T-helper 1 cell treated with Interleukin-12 subunit alpha and Interleukin-12 subunit beta and Interleukin-4 antibody, amounts not matched to agents 30 μg/mL and 1 μg/mL, for 36 hours (primary cell): ENCODE results near the gene SLC2A8.

Experiments
- H3K27ac Mint-ChIP-seq: one replicate; pipeline ENCODE4 v1.8.0; 2021; ENCODE audit warnings: mild to moderate bottlenecking, mixed read lengths
- H3K27me3 Mint-ChIP-seq: one replicate; pipeline ENCODE4 v1.8.0; 2021; ENCODE audit warnings: low read depth, mixed read lengths
- H3K36me3 Mint-ChIP-seq: one replicate; pipeline ENCODE4 v1.8.0; 2021; ENCODE audit warnings: low read depth, mixed read lengths
- H3K4me1 Mint-ChIP-seq: one replicate; pipeline ENCODE4 v1.8.0; 2021; ENCODE audit warnings: low read depth, mixed read lengths
- H3K4me3 Mint-ChIP-seq: one replicate; pipeline ENCODE4 v1.8.0; 2021; ENCODE audit warnings: mild to moderate bottlenecking, moderate library complexity, mixed read lengths
- H3K9me3 Mint-ChIP-seq: one replicate; pipeline ENCODE4 v1.8.0; 2021; ENCODE audit warnings: mixed read lengths

Gene SLC2A8, protein sequence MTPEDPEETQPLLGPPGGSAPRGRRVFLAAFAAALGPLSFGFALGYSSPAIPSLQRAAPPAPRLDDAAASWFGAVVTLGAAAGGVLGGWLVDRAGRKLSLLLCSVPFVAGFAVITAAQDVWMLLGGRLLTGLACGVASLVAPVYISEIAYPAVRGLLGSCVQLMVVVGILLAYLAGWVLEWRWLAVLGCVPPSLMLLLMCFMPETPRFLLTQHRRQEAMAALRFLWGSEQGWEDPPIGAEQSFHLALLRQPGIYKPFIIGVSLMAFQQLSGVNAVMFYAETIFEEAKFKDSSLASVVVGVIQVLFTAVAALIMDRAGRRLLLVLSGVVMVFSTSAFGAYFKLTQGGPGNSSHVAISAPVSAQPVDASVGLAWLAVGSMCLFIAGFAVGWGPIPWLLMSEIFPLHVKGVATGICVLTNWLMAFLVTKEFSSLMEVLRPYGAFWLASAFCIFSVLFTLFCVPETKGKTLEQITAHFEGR

DNA sequence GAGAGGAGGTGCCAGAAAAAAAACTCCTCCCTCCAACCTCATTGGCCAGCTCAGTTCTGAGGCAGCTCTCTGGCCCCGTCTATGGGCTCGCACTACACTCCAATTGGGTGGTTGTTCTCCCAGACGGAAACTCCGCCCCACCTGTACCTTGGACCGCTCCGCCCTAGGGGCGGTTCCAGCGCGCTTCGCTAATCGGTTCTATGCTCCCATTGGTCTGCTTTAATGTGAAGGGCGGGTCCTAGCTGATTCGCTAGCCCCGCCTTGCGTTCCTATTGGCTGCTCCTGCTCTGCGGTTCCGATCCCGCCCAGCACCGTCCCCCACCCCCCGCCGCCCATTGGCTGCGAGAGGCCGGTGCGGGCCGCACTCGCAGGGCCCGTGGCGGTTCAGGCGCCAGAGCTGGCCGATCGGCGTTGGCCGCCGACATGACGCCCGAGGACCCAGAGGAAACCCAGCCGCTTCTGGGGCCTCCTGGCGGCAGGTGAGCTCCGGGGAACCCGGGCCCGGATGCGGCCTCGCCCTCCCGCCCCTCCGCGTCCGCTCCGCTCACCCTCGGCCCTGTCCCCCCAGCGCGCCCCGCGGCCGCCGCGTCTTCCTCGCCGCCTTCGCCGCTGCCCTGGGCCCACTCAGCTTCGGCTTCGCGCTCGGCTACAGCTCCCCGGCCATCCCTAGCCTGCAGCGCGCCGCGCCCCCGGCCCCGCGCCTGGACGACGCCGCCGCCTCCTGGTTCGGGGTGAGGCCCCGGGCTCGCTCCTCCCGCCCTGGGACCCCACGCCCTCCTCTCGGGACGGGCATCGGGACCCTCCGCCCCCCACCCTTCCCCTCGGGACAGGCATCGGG lies at the start of gene SLC2A8:
Gene SLC2A8, plus strand, starts transcription at position 362 of the 838 bp plus-strand sequence. Its CDS starts 62 bp downstream, at position 424.
- no peak within 1 kb of the TSS for H3K27ac Mint-ChIP-seq
- H3K36me3 Mint-ChIP-seq: no peaks in the 10 kb centered on the region
- H3K9me3 Mint-ChIP-seq: no peaks in the 10 kb centered on the region
- peaks cover 9% of the 10 kb centered on the region for H3K4me1 Mint-ChIP-seq
- H3K27me3 Mint-ChIP-seq: peaks cover 57% of the 10 kb centered on the region
- H3K4me3 Mint-ChIP-seq: peak within 1 kb of the TSS; percentile 81

DNA sequence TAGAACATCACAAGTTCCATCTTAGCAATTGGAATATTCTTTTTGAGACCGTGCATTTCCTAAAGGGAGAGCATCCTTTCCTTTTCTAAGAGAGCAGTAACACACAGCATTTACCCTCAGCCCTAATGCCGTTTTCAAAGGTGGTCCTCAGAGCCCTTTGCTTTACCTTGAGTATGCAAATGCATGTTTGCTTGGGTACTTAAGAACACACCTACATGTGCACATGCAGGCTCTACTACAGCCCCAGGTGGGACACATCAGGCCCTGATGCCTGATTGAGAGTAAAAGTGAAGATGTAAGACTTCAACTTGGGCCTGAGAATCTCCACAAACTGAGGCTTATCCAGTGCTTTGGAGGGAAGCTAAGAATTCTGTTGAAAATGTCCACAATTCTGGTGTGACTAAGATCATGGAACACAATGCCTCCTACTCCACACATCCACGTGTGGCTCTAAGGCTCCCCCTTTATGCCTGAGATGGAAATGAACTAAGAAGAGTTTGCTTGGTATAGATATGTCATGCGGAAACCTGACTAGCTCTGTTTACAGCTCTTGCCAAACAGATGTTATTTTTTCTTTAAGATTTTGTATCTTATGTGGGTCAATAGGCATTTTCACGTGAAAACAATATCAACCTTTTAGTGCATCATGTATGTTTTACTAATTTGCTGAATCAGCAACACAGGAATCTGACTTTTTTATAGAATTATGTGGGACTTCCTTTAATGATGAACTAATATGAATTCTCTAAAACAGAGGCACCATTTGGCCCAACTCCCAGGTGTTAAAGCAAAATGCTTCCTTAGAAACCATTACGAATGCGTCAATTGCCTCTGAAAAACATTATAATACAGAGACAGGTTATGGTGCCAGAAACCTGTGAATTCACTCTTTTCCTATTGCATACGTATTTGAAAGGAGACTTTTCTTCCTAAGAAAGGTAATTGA lies 48.9 kb upstream of the SLC2A8 start:
- Mint-ChIP-seq H3K27ac (no peak overlapping the region), H3K27me3 (peaks cover 30% of the 10 kb centered on the region), H3K9me3 (no peaks in the 10 kb centered on the region), H3K36me3 (no peaks in the 10 kb centered on the region), H3K4me3 (no peak overlapping the region), H3K4me1 (no peaks in the 10 kb centered on the region)

DNA sequence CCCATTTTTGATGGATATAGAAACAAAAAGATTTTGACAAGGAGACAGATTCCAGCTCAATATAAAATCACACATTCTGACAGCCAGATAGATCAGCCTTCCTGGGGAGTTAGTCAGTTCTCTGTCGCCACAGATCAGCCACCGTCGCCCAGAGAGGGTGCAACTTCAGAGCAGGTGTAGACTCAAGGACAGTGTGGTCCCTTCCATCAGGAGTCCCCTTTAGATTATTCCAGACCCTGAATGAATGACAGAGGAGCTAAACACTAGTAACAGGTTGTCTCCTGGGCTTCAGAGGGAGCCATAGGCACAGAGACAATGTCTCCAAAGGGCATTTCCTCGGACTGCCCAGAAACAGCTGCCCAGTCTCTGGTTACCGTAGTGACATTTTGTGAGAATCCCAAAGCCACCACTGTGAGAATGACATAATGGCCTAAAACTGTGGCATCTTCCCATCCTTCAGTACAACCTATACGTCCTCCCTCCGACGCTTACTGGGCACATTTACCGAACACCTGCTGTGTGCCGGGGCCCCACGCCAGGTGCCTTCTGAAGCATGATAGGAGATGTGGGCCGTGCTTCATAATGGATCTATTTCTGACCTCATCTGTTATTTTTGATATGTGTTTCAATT lies 47.4 kb upstream of the SLC2A8 start:
- H3K27me3 Mint-ChIP-seq: peaks cover 39% of the 10 kb centered on the region
- no peak overlapping the region for H3K27ac Mint-ChIP-seq
- no peak overlapping the region for H3K4me3 Mint-ChIP-seq
- H3K36me3 Mint-ChIP-seq: no peaks in the 10 kb centered on the region
- no peaks in the 10 kb centered on the region for H3K4me1 Mint-ChIP-seq
- H3K9me3 Mint-ChIP-seq: no peaks in the 10 kb centered on the region

DNA sequence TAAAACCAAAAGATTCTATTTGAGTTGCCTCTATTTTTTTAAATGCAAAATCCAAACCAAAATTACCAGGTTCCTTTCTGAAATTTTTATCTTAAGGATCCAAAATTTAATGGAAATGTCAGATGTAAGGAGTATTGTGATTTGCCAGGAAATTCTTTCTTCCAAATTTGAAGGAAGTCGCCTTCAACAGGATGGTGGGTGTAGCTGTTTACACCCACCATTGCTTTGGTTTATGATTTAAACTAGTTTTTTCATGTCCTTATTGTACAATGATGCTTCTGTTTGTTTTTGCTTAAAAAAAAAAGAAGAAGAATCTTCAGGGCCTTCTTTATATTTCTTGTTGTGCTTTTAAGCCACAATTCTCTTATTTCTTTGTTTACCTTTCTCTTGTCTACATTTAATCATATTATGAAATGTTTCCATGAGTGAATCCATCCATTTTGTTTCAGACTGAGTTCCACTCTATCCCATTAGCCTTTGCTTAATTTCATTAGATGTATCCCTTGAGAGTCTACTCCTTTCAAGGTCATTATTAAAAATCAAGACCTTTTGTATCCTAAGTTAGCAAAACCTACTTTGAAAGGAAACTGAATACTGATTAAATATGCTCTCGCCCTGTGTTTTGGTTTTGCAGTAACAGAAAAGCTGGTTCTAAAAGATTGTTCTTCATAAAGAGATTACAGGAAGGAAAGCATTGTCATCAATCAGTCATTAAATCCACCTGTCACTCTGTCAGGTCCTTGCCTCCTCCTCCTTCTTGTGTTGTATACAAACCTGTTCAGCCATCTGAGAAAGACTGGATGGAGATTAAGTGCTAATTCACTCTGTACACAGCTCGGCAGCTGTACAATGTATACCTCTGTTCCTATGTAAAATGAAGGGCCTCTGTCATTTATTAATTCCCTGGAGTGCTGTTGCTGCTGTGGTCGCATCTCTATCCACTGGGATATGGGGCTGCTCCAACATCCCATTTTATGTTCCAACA lies 45.5 kb upstream of the SLC2A8 start:
- H3K4me1 Mint-ChIP-seq: no peaks in the 10 kb centered on the region

DNA sequence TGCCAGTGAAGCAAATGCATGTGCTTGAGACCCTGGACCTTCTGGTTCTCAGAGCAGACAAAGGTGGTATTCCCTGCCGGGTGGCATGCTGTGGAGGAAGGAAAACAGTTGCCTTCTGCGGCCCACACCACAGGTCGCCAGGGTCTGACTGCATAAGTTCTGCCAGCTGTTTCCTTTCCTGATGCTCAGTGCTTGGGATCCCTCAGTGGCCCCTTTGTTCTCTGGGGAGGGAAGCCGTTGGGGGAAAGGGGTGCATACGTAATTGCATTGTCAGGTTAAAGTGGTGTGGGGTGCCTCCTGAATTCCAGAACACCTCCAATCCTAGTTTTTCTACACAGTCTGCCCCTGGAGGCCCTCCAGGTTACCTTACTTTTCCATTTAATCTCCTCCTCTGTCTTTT lies 43.1 kb upstream of the SLC2A8 start:
- Mint-ChIP-seq H3K9me3 (no peaks in the 10 kb centered on the region), H3K27me3 (peaks cover 51% of the 10 kb centered on the region), H3K4me1 (no peaks in the 10 kb centered on the region), H3K36me3 (no peaks in the 10 kb centered on the region), H3K4me3 (no peak overlapping the region), H3K27ac (no peak overlapping the region)

More for the DNA sequence above, 45.5 kb upstream of the SLC2A8 start:
- no peaks in the 10 kb centered on the region for H3K36me3 Mint-ChIP-seq
- no peak overlapping the region for H3K4me3 Mint-ChIP-seq
- no peaks in the 10 kb centered on the region for H3K9me3 Mint-ChIP-seq
- H3K27me3 Mint-ChIP-seq: peaks cover 54% of the 10 kb centered on the region
- no peak overlapping the region for H3K27ac Mint-ChIP-seq

DNA sequence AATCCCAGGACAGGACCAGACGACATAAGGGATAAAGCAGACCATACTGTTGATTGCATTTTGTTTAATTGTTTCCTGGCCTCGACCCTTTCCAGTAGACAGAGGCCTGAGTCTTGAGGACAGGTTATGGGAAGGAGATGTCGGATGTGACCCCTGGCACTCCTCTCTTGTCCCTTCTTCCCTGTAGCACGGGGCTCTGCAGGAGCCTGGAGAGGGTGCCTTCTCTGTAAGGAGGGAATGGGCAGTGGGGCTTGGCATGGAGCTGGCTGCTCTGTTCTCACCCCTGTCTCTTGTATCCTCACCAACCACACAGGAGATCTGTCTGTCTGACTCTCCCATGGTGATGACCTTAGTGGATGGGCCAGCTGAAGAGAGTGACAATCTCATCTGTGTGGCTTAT lies 40.1 kb upstream of the SLC2A8 start:
- no peaks in the 10 kb centered on the region for H3K9me3 Mint-ChIP-seq
- no peaks in the 10 kb centered on the region for H3K36me3 Mint-ChIP-seq
- H3K27ac Mint-ChIP-seq: no peak overlapping the region
- H3K4me1 Mint-ChIP-seq: peaks cover 7% of the 10 kb centered on the region
- H3K4me3 Mint-ChIP-seq: no peak overlapping the region
- H3K27me3 Mint-ChIP-seq: peaks cover 46% of the 10 kb centered on the region

DNA sequence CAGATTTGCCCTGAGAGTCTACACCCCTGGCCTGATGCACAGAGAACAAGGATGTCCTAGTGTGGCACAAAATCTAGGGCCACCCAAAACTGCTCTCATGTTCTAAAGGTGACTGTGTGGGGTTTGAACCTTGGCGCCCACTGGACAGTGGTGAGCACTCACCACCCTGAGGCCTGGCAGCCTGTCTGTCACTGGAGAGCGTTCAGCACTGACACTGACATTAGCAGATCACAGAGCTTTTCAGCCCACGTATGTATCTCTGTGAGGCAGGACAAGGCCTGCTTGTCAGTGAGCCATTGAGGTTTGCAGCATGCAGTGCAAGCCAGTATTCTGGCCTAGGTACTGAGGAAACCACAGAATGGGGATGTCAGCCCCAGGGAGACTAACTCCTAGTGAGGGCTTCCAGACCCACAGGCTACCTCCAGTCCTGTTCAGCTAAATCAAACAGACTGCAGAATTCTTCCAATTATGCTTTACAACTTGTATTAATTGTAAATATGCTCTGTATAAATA lies 38.9 kb upstream of the SLC2A8 start:
- Mint-ChIP-seq H3K4me1 (peaks cover 7% of the 10 kb centered on the region), H3K4me3 (no peak overlapping the region), H3K27ac (no peak overlapping the region), H3K27me3 (peaks cover 34% of the 10 kb centered on the region), H3K9me3 (no peaks in the 10 kb centered on the region), H3K36me3 (no peaks in the 10 kb centered on the region)

DNA sequence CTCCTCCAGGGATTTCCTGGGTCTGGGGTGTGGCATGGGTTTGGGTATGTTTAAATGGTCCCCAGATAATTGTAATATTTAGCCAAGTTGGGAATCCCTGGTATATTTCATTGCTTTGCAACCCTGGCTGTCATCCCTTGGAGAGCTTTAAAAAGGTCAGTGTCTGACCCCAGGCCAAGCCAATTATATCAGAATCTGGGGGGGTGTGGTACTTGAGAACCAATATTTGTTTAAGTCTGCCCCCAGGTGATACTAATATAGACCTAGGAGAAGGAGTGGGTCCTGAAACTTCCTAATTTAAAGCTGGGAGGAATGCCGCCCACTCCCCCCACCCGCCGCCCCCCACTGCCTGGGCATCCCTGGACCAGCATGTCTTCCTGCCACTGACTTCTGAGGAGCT lies 38.2 kb upstream of the SLC2A8 start:
- Mint-ChIP-seq H3K4me1 (peaks cover 7% of the 10 kb centered on the region), H3K36me3 (no peaks in the 10 kb centered on the region), H3K9me3 (no peaks in the 10 kb centered on the region), H3K27ac (no peak overlapping the region), H3K27me3 (peaks cover 29% of the 10 kb centered on the region), H3K4me3 (no peak overlapping the region)

DNA sequence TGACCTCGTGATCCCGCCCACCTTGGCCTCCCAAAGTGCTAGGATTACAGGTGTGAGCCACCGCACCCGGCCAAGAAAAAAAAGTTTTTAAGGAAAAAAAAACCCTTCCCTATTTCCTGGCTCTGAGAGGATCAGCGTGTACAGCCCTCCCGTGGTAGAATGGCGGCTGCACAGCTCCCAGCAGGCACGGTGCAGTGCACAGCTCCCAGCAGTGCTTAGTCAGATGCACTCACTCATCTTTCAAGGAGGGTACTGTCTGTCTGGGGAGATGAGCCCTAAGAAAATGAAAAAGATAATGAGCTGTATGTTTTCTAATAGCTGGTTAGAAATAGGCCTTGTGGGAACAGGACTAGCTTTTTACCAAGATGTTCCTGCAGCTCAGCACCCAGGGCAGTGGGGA lies 36.7 kb upstream of the SLC2A8 start:
- H3K27ac Mint-ChIP-seq: no peak overlapping the region
- no peaks in the 10 kb centered on the region for H3K9me3 Mint-ChIP-seq
- H3K36me3 Mint-ChIP-seq: no peaks in the 10 kb centered on the region
- H3K27me3 Mint-ChIP-seq: peaks cover 27% of the 10 kb centered on the region
- no peak overlapping the region for H3K4me3 Mint-ChIP-seq
- H3K4me1 Mint-ChIP-seq: peaks cover 7% of the 10 kb centered on the region

DNA sequence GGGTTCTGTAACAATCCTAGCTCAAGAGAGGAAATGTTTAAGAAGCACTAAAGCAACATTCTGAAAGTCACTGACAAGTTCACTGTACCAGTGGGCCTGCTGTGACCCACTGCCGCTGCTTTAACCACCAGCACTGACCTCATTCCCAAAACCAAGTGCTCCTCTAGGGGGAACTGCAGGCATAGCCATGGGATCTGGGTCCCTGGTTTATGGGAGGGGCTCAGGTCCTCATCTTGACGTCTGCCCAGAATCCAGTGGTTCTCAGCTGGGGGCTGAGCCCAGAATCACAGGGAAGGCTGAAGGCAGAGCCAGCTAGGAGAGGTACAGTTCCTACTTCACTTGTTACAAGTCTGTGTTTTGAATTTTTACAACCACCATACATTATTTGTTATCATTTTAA lies 36.1 kb upstream of the SLC2A8 start:
- Mint-ChIP-seq H3K27ac (no peak overlapping the region), H3K27me3 (peaks cover 22% of the 10 kb centered on the region), H3K4me1 (peaks cover 7% of the 10 kb centered on the region), H3K4me3 (no peak overlapping the region), H3K36me3 (no peaks in the 10 kb centered on the region), H3K9me3 (no peaks in the 10 kb centered on the region)

DNA sequence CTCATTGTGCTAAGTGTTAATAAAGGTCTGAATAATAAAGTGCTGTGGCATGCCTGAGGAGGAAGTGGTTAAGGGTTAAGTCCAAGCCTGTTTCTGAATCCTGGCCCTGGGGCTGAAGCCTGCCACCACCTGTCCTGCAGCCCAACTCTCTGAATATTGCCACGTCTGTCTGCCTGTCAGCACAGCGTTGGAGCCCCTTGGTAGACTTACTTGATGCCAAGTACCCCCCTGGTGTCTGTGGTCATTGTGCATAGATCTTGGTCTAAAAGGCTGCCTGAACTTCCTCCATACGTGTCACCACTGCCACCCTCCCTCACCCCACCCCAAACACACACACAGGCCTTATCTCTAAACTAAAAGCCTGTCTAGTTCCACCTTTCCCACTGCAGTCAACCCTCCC lies 35.4 kb upstream of the SLC2A8 start:
- H3K27ac Mint-ChIP-seq: no peak overlapping the region
- H3K4me3 Mint-ChIP-seq: no peak overlapping the region

DNA sequence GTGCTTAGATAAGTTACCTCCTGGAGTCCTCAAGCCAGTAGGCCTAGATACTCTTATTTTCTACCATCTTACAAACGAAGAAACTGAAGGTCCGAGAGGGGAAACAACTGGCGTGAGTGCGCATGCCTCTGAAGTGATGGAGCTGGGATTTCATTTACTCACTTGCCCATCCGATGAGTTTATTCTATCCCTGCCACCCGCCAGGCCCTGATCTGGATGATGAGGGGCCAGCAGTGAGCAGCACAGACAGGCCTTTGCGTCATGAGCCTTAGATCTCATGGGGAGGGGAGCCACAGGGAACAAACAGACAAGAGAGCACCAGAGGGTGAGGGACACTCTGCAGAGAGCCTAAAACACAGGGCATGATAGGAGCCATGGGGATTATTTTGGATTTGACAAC lies 34.1 kb upstream of the SLC2A8 start:
- H3K4me1 Mint-ChIP-seq: peaks cover 7% of the 10 kb centered on the region

More for the DNA sequence above, 35.4 kb upstream of the SLC2A8 start:
- H3K4me1 Mint-ChIP-seq: peaks cover 7% of the 10 kb centered on the region
- peaks cover 18% of the 10 kb centered on the region for H3K27me3 Mint-ChIP-seq
- no peaks in the 10 kb centered on the region for H3K36me3 Mint-ChIP-seq
- no peaks in the 10 kb centered on the region for H3K9me3 Mint-ChIP-seq

DNA sequence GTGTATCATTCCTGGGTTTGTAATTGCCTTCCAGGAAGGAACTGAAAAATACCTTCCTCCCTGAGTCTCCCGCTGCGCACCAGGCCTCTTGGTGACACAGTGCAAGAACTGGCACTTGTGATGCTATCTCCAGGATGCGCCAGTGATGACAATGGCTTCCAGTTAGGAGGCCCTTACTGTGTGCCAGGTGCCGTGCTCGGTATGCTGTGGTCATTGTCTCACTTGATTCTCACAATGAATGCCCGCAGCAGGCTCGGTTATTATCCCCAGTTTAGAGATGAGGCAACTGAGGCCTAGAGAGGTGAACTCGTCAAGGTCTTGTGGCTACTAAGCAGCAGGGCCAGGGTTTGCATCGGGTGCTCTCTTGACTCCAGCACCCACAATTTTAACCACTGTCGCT lies 31.5 kb upstream of the SLC2A8 start:
- Mint-ChIP-seq H3K4me1 (peaks cover 7% of the 10 kb centered on the region), H3K36me3 (no peaks in the 10 kb centered on the region), H3K4me3 (no peak overlapping the region), H3K9me3 (no peaks in the 10 kb centered on the region), H3K27me3 (peaks cover 38% of the 10 kb centered on the region), H3K27ac (no peak overlapping the region)

More for the DNA sequence above, 34.1 kb upstream of the SLC2A8 start:
- Mint-ChIP-seq H3K9me3 (no peaks in the 10 kb centered on the region), H3K27ac (no peak overlapping the region), H3K27me3 (peaks cover 22% of the 10 kb centered on the region), H3K36me3 (no peaks in the 10 kb centered on the region), H3K4me3 (no peak overlapping the region)
